Cardiac muscle cell (in vitro differentiated cells and primary cell): ENCODE results near the gene SIX4. TPM values are rescaled to one million over a fixed set of nuclear protein-coding genes. Genes with fewer than 3 reads are reported as not detected.

Experiments used
- DNase-seq, 2 donors: peaks; one replicate each; pipeline versions ENCODE4 v3.0.0 to v3.0.0-alpha.2; 2010 to 2017; ENCODE audit warnings: low read depth in 1 of 2, low spot score in 1 of 2
- H3K27ac ChIP-seq: fragments of 200-600 bp; sonication (generic); 2 replicates; pipeline ENCODE4 v1.5.1; 2016
- H3K27me3 ChIP-seq: fragments of 200-600 bp; sonication (generic); 2 replicates; pipeline ENCODE4 v1.6.0; 2016; ENCODE audit warnings: control low read depth
- H3K36me3 ChIP-seq: fragments of 200-600 bp; sonication (generic); 2 replicates; pipeline ENCODE4 v1.5.1; 2016; ENCODE audit warnings: control low read depth
- H3K4me1 ChIP-seq: fragments of 200-600 bp; sonication (generic); 2 replicates; pipeline ENCODE4 v1.8.1; 2017; ENCODE audit warnings: low read depth, mild to moderate bottlenecking, mixed run types
- H3K4me3 ChIP-seq: fragments of 200-600 bp; sonication (generic); 2 replicates; pipeline ENCODE4 v1.5.1; 2016; ENCODE audit warnings: mild to moderate bottlenecking
- H3K9me3 ChIP-seq: fragments of 200-600 bp; sonication (generic); 2 replicates; pipeline ENCODE4 v1.5.1; 2017; ENCODE audit warnings: low read depth, mild to moderate bottlenecking, control low read depth
- CTCF ChIP-seq: IDR thresholded peaks from 2 replicates; pipeline ENCODE4 v1.5.1; 2012; ENCODE audit warnings: low read depth, mild to moderate bottlenecking, low read length
- polyA plus RNA-seq: library from polyadenylated mRNA; unstranded; fragments of >200 nt; fragmentation: Nextera tagmentation; extraction: Ambion mirVana; gene quantifications from 2 replicates; pipeline ENCODE4 v1.2.1, GENCODE V29; 2016
- total RNA-seq: library from RNA; depleted of rRNA; stranded (reverse); fragments of >200 nt; gene quantifications from 2 replicates; pipeline ENCODE4 v1.2.3, GENCODE V29; 2016

The SIX4 gene
- total and polyA plus RNA-seq, 2 experiments from 2014 or later: 3.4 to 25.0 TPM

- TF ChIP-seq CTCF: no peak
- Histone ChIP-seq H3K36me3 (no peaks in the 10 kb centered on the region), H3K27me3 (no peaks in the 10 kb centered on the region), H3K4me3 (no peak overlapping the region), H3K27ac (no peak overlapping the region), H3K4me1 (no peaks in the 10 kb centered on the region), H3K9me3 (no peaks in the 10 kb centered on the region)
- no peak for DNase-seq
Measured at GRCh38 chr14:60677701-60678100, 46.5 kb downstream of the SIX4 start.

- Histone ChIP-seq H3K4me1 (no peaks in the 10 kb centered on the region), H3K27ac (no peak overlapping the region), H3K4me3 (no peak overlapping the region), H3K36me3 (no peaks in the 10 kb centered on the region), H3K9me3 (no peaks in the 10 kb centered on the region), H3K27me3 (no peaks in the 10 kb centered on the region)
- TF ChIP-seq CTCF: no peak
- no peak for DNase-seq
Measured at GRCh38 chr14:60670989-60671388, 53.2 kb downstream of the SIX4 start.

GRCh38 chr14:60668431-60669112 lies 55.6 kb downstream of the SIX4 start:
- no peak for DNase-seq
- Histone ChIP-seq H3K27me3 (peaks cover 2% of the 10 kb centered on the region), H3K4me1 (no peaks in the 10 kb centered on the region), H3K36me3 (no peaks in the 10 kb centered on the region), H3K9me3 (no peaks in the 10 kb centered on the region), H3K4me3 (no peak overlapping the region), H3K27ac (no peak overlapping the region)
- no peak for TF ChIP-seq CTCF

GRCh38 chr14:60665177-60665550 lies 59.0 kb downstream of the SIX4 start:
- DNase-seq: no peak
- H3K27me3 ChIP-seq: peaks cover 15% of the 10 kb centered on the region
- no peaks in the 10 kb centered on the region for H3K36me3 ChIP-seq
- TF ChIP-seq CTCF: no peak
- H3K9me3 ChIP-seq: no peaks in the 10 kb centered on the region
- no peak overlapping the region for H3K4me3 ChIP-seq
- H3K27ac ChIP-seq: no peak overlapping the region
- H3K4me1 ChIP-seq: no peaks in the 10 kb centered on the region

GRCh38 chr14:60662982-60663381 lies 61.2 kb downstream of the SIX4 start:
- no peaks in the 10 kb centered on the region for H3K36me3 ChIP-seq
- no peak for DNase-seq
- peaks cover 11% of the 10 kb centered on the region for H3K4me1 ChIP-seq
- H3K9me3 ChIP-seq: no peaks in the 10 kb centered on the region
- no peak for TF ChIP-seq CTCF
- H3K27me3 ChIP-seq: peaks cover 37% of the 10 kb centered on the region
- no peak overlapping the region for H3K4me3 ChIP-seq
- no peak overlapping the region for H3K27ac ChIP-seq
